Loucy (cell line): ENCODE data around the gene SNRNP40.

Experiments
- H2AFZ ChIP-seq: fragments of 200-600 bp; sonication (generic); 2 replicates; pipeline ENCODE4 v1.6.0; 2016; ENCODE audit warnings: antibody characterized with exemption, mild to moderate bottlenecking, low read length, moderate library complexity
- H3F3A ChIP-seq: fragments of 200-600 bp; 2 replicates; pipeline ENCODE4 v1.6.0; 2016; ENCODE audit warnings: antibody characterized with exemption, low read depth, mild to moderate bottlenecking
- H3K27me3 ChIP-seq: fragments of 200-600 bp; sonication (generic); 2 replicates; pipeline ENCODE4 v1.6.1; 2014; ENCODE audit warnings: low read length, mild to moderate bottlenecking; ENCODE audit not compliant: insufficient read depth, poor library complexity, severe bottlenecking
- H3K36me3 ChIP-seq: fragments of 200-600 bp; sonication (generic); 2 replicates; pipeline ENCODE4 v1.6.1; 2016; ENCODE audit warnings: low read length; ENCODE audit not compliant: insufficient read depth
- H3K4me1 ChIP-seq: fragments of 200-600 bp; sonication (generic); 2 replicates; pipeline ENCODE4 v1.5.1; 2014; ENCODE audit warnings: low read length, mild to moderate bottlenecking; ENCODE audit not compliant: insufficient read depth, poor library complexity, severe bottlenecking
- H3K4me2 ChIP-seq: fragments of 200-600 bp; sonication (generic); 2 replicates; pipeline ENCODE4 v1.6.0; 2014; ENCODE audit warnings: antibody characterized with exemption, low read length, low read depth, mild to moderate bottlenecking; ENCODE audit not compliant: poor library complexity, severe bottlenecking
- H3K4me3 ChIP-seq: fragments of 200-600 bp; sonication (generic); 2 replicates; pipeline ENCODE4 v1.5.1; 2014; ENCODE audit warnings: low read length, mild to moderate bottlenecking, mixed read lengths; ENCODE audit not compliant: poor library complexity, severe bottlenecking
- H3K79me2 ChIP-seq: fragments of 200-600 bp; sonication (generic); 2 replicates; pipeline ENCODE4 v1.6.1; 2014; ENCODE audit warnings: low read length; ENCODE audit not compliant: insufficient read depth
- H3K9ac ChIP-seq: fragments of 200-600 bp; sonication (generic); 2 replicates; pipeline ENCODE4 v1.6.0; 2014; ENCODE audit warnings: mild to moderate bottlenecking, low read depth, low read length, moderate library complexity; ENCODE audit not compliant: poor library complexity, severe bottlenecking
- H3K9me2 ChIP-seq: fragments of 200-600 bp; sonication (generic); replicated peaks from 2 replicates; pipeline ENCODE4 v1.6.1; 2016; ENCODE audit warnings: low read depth, low read length, mixed read lengths
- H3K9me3 ChIP-seq: fragments of 200-600 bp; sonication (generic); 2 replicates; pipeline ENCODE4 v1.6.1; 2014; ENCODE audit warnings: mild to moderate bottlenecking, antibody characterized with exemption, low read length, low read depth; ENCODE audit not compliant: insufficient read depth
- H4K20me1 ChIP-seq: fragments of 200-600 bp; sonication (generic); 2 replicates; pipeline ENCODE4 v1.6.0; 2014; ENCODE audit warnings: antibody characterized with exemption, low read length, mild to moderate bottlenecking; ENCODE audit not compliant: insufficient read depth, poor library complexity, severe bottlenecking
- CTCF ChIP-seq: fragments of 200-600 bp; sonication (generic); conservative IDR thresholded peaks from 2 replicates; pipeline ENCODE4 v1.5.1; 2014; ENCODE audit warnings: mild to moderate bottlenecking, antibody characterized with exemption, low read length
- EZH2phosphoT487 ChIP-seq: fragments of 200-600 bp; IDR thresholded peaks from 2 replicates; pipeline ENCODE4 v1.6.1; 2018; ENCODE audit warnings: antibody characterized with exemption, mild to moderate bottlenecking, moderate library complexity, borderline replicate concordance

Gene SNRNP40

DNA sequence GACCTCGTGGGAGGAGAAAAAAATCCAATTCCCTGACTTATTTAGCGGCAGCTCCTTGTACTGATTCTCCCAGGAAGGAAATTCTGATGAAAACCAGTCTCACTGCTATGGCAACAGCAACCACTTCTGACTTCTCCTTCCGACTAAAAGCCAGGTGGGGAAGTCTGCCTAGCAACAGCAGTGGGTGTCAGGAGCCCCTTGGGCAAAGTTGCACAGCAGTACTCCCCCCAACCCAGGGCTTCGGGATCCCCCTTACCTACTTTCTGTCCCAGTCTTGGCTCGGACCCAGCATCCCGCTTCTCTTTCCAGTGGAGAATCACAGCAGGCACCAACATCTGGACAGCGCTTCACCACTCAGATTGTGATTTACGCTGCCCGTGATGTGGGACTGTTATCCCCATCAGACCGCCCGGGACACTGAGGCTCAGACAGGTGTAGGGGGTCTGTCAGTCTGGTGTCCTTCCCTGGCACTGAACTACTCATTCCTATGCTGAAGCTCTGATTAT lies 81.5 kb downstream of the SNRNP40 start:
- TF ChIP-seq CTCF (no peak), EZH2phosphoT487 (no peak)
- H3K4me2 ChIP-seq, result no peak overlapping the region
- H2AFZ ChIP-seq, result no peak overlapping the region

GRCh38 chr1:31214316-31215064 lies 82.1 kb downstream of the SNRNP40 start:
- H3K4me2 ChIP-seq, result no peak overlapping the region
- H3K9ac ChIP-seq, result no peak overlapping the region
- H3K9me2 ChIP-seq, result no peaks in the 10 kb centered on the region
- H4K20me1 ChIP-seq, result no peaks in the 10 kb centered on the region
- no peaks in the 10 kb centered on the region for H3K9me3 ChIP-seq
- no peaks in the 10 kb centered on the region for H3K36me3 ChIP-seq
- no peaks in the 10 kb centered on the region for H3K4me1 ChIP-seq
- H3K27me3 ChIP-seq, result no peaks in the 10 kb centered on the region
- no peaks in the 10 kb centered on the region for H3K79me2 ChIP-seq
- H2AFZ ChIP-seq, result no peak overlapping the region
- no peaks in the 10 kb centered on the region for H3F3A ChIP-seq
- TF ChIP-seq CTCF (peak; percentile 31; the same call in 1 of the 2 replicates), EZH2phosphoT487 (no peak)
- H3K4me3 ChIP-seq, result no peak overlapping the region

More for the DNA sequence above, 81.5 kb downstream of the SNRNP40 start:
- Histone ChIP-seq H3K9me3 (no peaks in the 10 kb centered on the region), H3F3A (no peaks in the 10 kb centered on the region), H3K4me3 (no peak overlapping the region), H3K27me3 (no peaks in the 10 kb centered on the region), H4K20me1 (no peaks in the 10 kb centered on the region), H3K36me3 (no peaks in the 10 kb centered on the region), H3K79me2 (no peaks in the 10 kb centered on the region), H3K9me2 (no peaks in the 10 kb centered on the region), H3K9ac (no peak overlapping the region), H3K4me1 (no peaks in the 10 kb centered on the region)
